Measurements from ENCODE around the gene ASPSCR1. TPM values are rescaled to one million over a fixed set of nuclear protein-coding genes. Genes with fewer than 3 reads are reported as not detected.
"Not testable (repeated sequence)": the region's sequence is repeated elsewhere in the genome, so short reads cannot be mapped to it uniquely, and the experiment has no call there.

The ASPSCR1 gene
- total and polyA plus RNA-seq, 4 donors: 15.0 to 108 (median 30.4) TPM

- Histone ChIP-seq H3K36me3 (ENCODE audit: control insufficient read depth in 1 of 2, insufficient read depth in 2 of 2, low read length in 1 of 2) (no peaks in the 10 kb centered on the region), H3K9me3 (ENCODE audit: control insufficient read depth, low read length) (no peaks in the 10 kb centered on the region), H3K27ac (ENCODE audit: low read depth in 1 of 2, low read length in 2 of 2) (no peak overlapping the region), H3K27me3 (ENCODE audit: control insufficient read depth in 1 of 2, insufficient read depth in 2 of 2, low read length in 1 of 2) (no peaks in the 10 kb centered on the region), H3K4me1 (ENCODE audit: control insufficient read depth in 1 of 2, insufficient read depth in 2 of 2, low read length in 2 of 2) (no peaks in the 10 kb centered on the region), H3K4me3 (ENCODE audit: low read length in 2 of 2) (no peak overlapping the region)
- intact Hi-C loops (cut with DNase I): no loop called here
- ATAC-seq (ENCODE audit: low FRiP score) (no peak), DNase-seq (no peak)
Observed at GRCh38 chr17:81973432-81973831, 4.0 kb upstream of the ASPSCR1 start.

GRCh38 chr17:81976332-81977210, 858 bp upstream of the ASPSCR1 start:
- H3K27ac ChIP-seq (ENCODE audit: low read depth in 1 of 2, low read length in 2 of 2): peak overlapping the region in 1 of 2 donors; percentile 53
- 22 to 23% methylated on average over 30 of the region's 30 CpGs for WGBS, 2 donors
- peak overlapping the region; percentile 43 to 67 for H3K4me3 ChIP-seq (ENCODE audit: low read length in 2 of 2)
- H3K4me1 ChIP-seq (ENCODE audit: control insufficient read depth in 1 of 2, insufficient read depth in 2 of 2, low read length in 2 of 2): no peaks in the 10 kb centered on the region
- no peaks in the 10 kb centered on the region for H3K27me3 ChIP-seq (ENCODE audit: control insufficient read depth in 1 of 2, insufficient read depth in 2 of 2, low read length in 1 of 2)
- H3K9me3 ChIP-seq (ENCODE audit: control insufficient read depth, low read length): no peaks in the 10 kb centered on the region
- no peak for DNase-seq
- H3K36me3 ChIP-seq (ENCODE audit: control insufficient read depth in 1 of 2, insufficient read depth in 2 of 2, low read length in 1 of 2): no peaks in the 10 kb centered on the region
- peak; percentile 39 for ATAC-seq (ENCODE audit: low FRiP score)
- intact Hi-C loops (cut with DNase I): no loop called here

- no peak for DNase-seq
- Histone ChIP-seq H3K4me3 (ENCODE audit: low read length in 2 of 2) (no peak overlapping the region), H3K36me3 (ENCODE audit: control insufficient read depth in 1 of 2, insufficient read depth in 2 of 2, low read length in 1 of 2) (no peaks in the 10 kb centered on the region), H3K4me1 (ENCODE audit: control insufficient read depth in 1 of 2, insufficient read depth in 2 of 2, low read length in 2 of 2) (no peaks in the 10 kb centered on the region), H3K9me3 (ENCODE audit: control insufficient read depth, low read length) (no peaks in the 10 kb centered on the region), H3K27me3 (ENCODE audit: control insufficient read depth in 1 of 2, insufficient read depth in 2 of 2, low read length in 1 of 2) (no peaks in the 10 kb centered on the region), H3K27ac (ENCODE audit: low read depth in 1 of 2, low read length in 2 of 2) (no peak overlapping the region)
- intact Hi-C loops (cut with DNase I): no loop called here
- no peak for ATAC-seq (ENCODE audit: low FRiP score)
- 89 to 92% methylated on average over 26 to 27 of the region's 27 CpGs for WGBS, 2 donors
Observed at GRCh38 chr17:81978524-81979298, 1.3 kb downstream of the ASPSCR1 start.

GRCh38 chr17:81980122-81980521, 2.7 kb downstream of the ASPSCR1 start:
- ATAC-seq (ENCODE audit: low FRiP score): no peak
- no peaks in the 10 kb centered on the region for H3K27me3 ChIP-seq (ENCODE audit: control insufficient read depth in 1 of 2, insufficient read depth in 2 of 2, low read length in 1 of 2)
- no peak overlapping the region for H3K4me3 ChIP-seq (ENCODE audit: low read length in 2 of 2)
- no peaks in the 10 kb centered on the region for H3K4me1 ChIP-seq (ENCODE audit: control insufficient read depth in 1 of 2, insufficient read depth in 2 of 2, low read length in 2 of 2)
- H3K36me3 ChIP-seq (ENCODE audit: control insufficient read depth in 1 of 2, insufficient read depth in 2 of 2, low read length in 1 of 2): no peaks in the 10 kb centered on the region
- H3K27ac ChIP-seq (ENCODE audit: low read depth in 1 of 2, low read length in 2 of 2): no peak overlapping the region
- intact Hi-C loops (cut with DNase I): no loop called here
- no peaks in the 10 kb centered on the region for H3K9me3 ChIP-seq (ENCODE audit: control insufficient read depth, low read length)
- WGBS, 2 donors: 93 to 94% methylated on average over 4 of the region's 4 CpGs
- DNase-seq: no peak

- ATAC-seq (ENCODE audit: low FRiP score) (no peak), DNase-seq (no peak)
- Histone ChIP-seq H3K27me3 (ENCODE audit: control insufficient read depth in 1 of 2, insufficient read depth in 2 of 2, low read length in 1 of 2) (no peaks in the 10 kb centered on the region), H3K27ac (ENCODE audit: low read depth in 1 of 2, low read length in 2 of 2) (no peak overlapping the region), H3K36me3 (ENCODE audit: control insufficient read depth in 1 of 2, insufficient read depth in 2 of 2, low read length in 1 of 2) (no peaks in the 10 kb centered on the region), H3K9me3 (ENCODE audit: control insufficient read depth, low read length) (no peaks in the 10 kb centered on the region), H3K4me3 (ENCODE audit: low read length in 2 of 2) (no peak overlapping the region), H3K4me1 (ENCODE audit: control insufficient read depth in 1 of 2, insufficient read depth in 2 of 2, low read length in 2 of 2) (no peaks in the 10 kb centered on the region)
- intact Hi-C loops (cut with DNase I): no loop called here
- 92 to 93% methylated on average over 9 of the region's 9 CpGs for WGBS, 2 donors
Observed at GRCh38 chr17:81980707-81981343, 3.4 kb downstream of the ASPSCR1 start.

GRCh38 chr17:81981511-81981910, 4.1 kb downstream of the ASPSCR1 start:
- H3K4me3 ChIP-seq (ENCODE audit: low read length in 2 of 2); DNase-seq; H3K27ac ChIP-seq (ENCODE audit: low read depth in 1 of 2, low read length in 2 of 2); H3K27me3 ChIP-seq (ENCODE audit: control insufficient read depth in 1 of 2, insufficient read depth in 2 of 2, low read length in 1 of 2); intact Hi-C loops (cut with DNase I); H3K4me1 ChIP-seq (ENCODE audit: control insufficient read depth in 1 of 2, insufficient read depth in 2 of 2, low read length in 2 of 2); ATAC-seq (ENCODE audit: low FRiP score); H3K36me3 ChIP-seq (ENCODE audit: control insufficient read depth in 1 of 2, insufficient read depth in 2 of 2, low read length in 1 of 2); H3K9me3 ChIP-seq (ENCODE audit: control insufficient read depth, low read length): not testable (repeated sequence)
- WGBS, 2 donors: 97 to 98% methylated on average over 12 of the region's 12 CpGs

- Histone ChIP-seq H3K36me3 (ENCODE audit: control insufficient read depth in 1 of 2, insufficient read depth in 2 of 2, low read length in 1 of 2) (no peaks in the 10 kb centered on the region), H3K27ac (ENCODE audit: low read depth in 1 of 2, low read length in 2 of 2) (no peak overlapping the region), H3K4me1 (ENCODE audit: control insufficient read depth in 1 of 2, insufficient read depth in 2 of 2, low read length in 2 of 2) (no peaks in the 10 kb centered on the region), H3K4me3 (ENCODE audit: low read length in 2 of 2) (no peak overlapping the region), H3K9me3 (ENCODE audit: control insufficient read depth, low read length) (no peaks in the 10 kb centered on the region), H3K27me3 (ENCODE audit: control insufficient read depth in 1 of 2, insufficient read depth in 2 of 2, low read length in 1 of 2) (no peaks in the 10 kb centered on the region)
- ATAC-seq (ENCODE audit: low FRiP score) (no peak), DNase-seq (no peak)
- 94% methylated on average over 35 of the region's 35 CpGs for WGBS, 2 donors
- intact Hi-C loops (cut with DNase I): no loop called here
Observed at GRCh38 chr17:81983011-81983638, 5.7 kb downstream of the ASPSCR1 start.

- no peaks in the 10 kb centered on the region for H3K27me3 ChIP-seq (ENCODE audit: control insufficient read depth in 1 of 2, insufficient read depth in 2 of 2, low read length in 1 of 2)
Observed at GRCh38 chr17:81983639-81984373, 6.4 kb downstream of the ASPSCR1 start.

More at GRCh38 chr17:81983639-81984373, 6.4 kb downstream of the ASPSCR1 start:
- no peak overlapping the region for H3K4me3 ChIP-seq (ENCODE audit: low read length in 2 of 2)
- intact Hi-C loops (cut with DNase I): no loop called here
- ATAC-seq (ENCODE audit: low FRiP score) (no peak), DNase-seq (peak in 1 of 2 donors; percentile 43)
- H3K4me1 ChIP-seq (ENCODE audit: control insufficient read depth in 1 of 2, insufficient read depth in 2 of 2, low read length in 2 of 2): no peaks in the 10 kb centered on the region
- 95 to 96% methylated on average over 26 of the region's 26 CpGs for WGBS, 2 donors
- no peaks in the 10 kb centered on the region for H3K9me3 ChIP-seq (ENCODE audit: control insufficient read depth, low read length)
- no peaks in the 10 kb centered on the region for H3K36me3 ChIP-seq (ENCODE audit: control insufficient read depth in 1 of 2, insufficient read depth in 2 of 2, low read length in 1 of 2)
- H3K27ac ChIP-seq (ENCODE audit: low read depth in 1 of 2, low read length in 2 of 2): no peak overlapping the region

All from aorta (tissue), 5 donors.